ENCODE measurements around the gene DLG2.

Gene DLG2

GRCh38 chr11:85170184-85170583 lies 457.0 kb downstream of the DLG2 start:
- TF ChIP-seq CTCF (IDR thresholded peaks at IDR 0.05; ENCODE audit: insufficient read depth, low read length, missing control alignments): no peak
- POLR2A ChIA-PET: no interaction called here
- CTCF ChIA-PET: no interaction called here
- no peak for DNase-seq (ENCODE audit: low read depth, low spot score)
- H3K4me3 ChIP-seq (ENCODE audit: low read depth, low read length): no peak overlapping the region

- ChIA-PET POLR2A (no interaction called here), CTCF (no interaction called here)
- DNase-seq (ENCODE audit: low read depth, low spot score): no peak
Measured at GRCh38 chr11:85167471-85167870, 459.7 kb downstream of the DLG2 start.

GRCh38 chr11:85167038-85167437 lies 460.1 kb downstream of the DLG2 start:
- CTCF ChIA-PET: no interaction called here
- no peak for TF ChIP-seq CTCF (IDR thresholded peaks at IDR 0.05; ENCODE audit: insufficient read depth, low read length, missing control alignments)
- no peak overlapping the region for H3K4me3 ChIP-seq (ENCODE audit: low read depth, low read length)
- DNase-seq (ENCODE audit: low read depth, low spot score): no peak
- POLR2A ChIA-PET: no interaction called here

More at GRCh38 chr11:85167471-85167870, 459.7 kb downstream of the DLG2 start:
- TF ChIP-seq CTCF (IDR thresholded peaks at IDR 0.05; ENCODE audit: insufficient read depth, low read length, missing control alignments): no peak
- no peak overlapping the region for H3K4me3 ChIP-seq (ENCODE audit: low read depth, low read length)

GRCh38 chr11:85165819-85166218 lies 461.3 kb downstream of the DLG2 start:
- no peak for TF ChIP-seq CTCF (IDR thresholded peaks at IDR 0.05; ENCODE audit: insufficient read depth, low read length, missing control alignments)
- CTCF ChIA-PET: no interaction called here
- no peak overlapping the region for H3K4me3 ChIP-seq (ENCODE audit: low read depth, low read length)
- POLR2A ChIA-PET: no interaction called here
- no peak for DNase-seq (ENCODE audit: low read depth, low spot score)

- no peak for DNase-seq (ENCODE audit: low read depth, low spot score)
- ChIA-PET CTCF (no interaction called here), POLR2A (no interaction called here)
- H3K4me3 ChIP-seq (ENCODE audit: low read depth, low read length): no peak overlapping the region
- no peak for TF ChIP-seq CTCF (IDR thresholded peaks at IDR 0.05; ENCODE audit: insufficient read depth, low read length, missing control alignments)
Measured at GRCh38 chr11:85164743-85165142, 462.4 kb downstream of the DLG2 start.

GRCh38 chr11:85154294-85154693 lies 472.9 kb downstream of the DLG2 start:
- no peak overlapping the region for H3K4me3 ChIP-seq (ENCODE audit: low read depth, low read length)
- CTCF ChIA-PET: no interaction called here
- TF ChIP-seq CTCF (IDR thresholded peaks at IDR 0.05; ENCODE audit: insufficient read depth, low read length, missing control alignments): no peak
- DNase-seq (ENCODE audit: low read depth, low spot score): no peak
- POLR2A ChIA-PET: no interaction called here
